GM10248 (cell line): ENCODE measurements around the gene MKI67.

Experiments
- CTCF ChIA-PET: fragments of 300-600 bp; sonication (Branson Sonifier 250); formaldehyde crosslinking; extraction: SDS; loops from one replicate; lab custom pipeline; 2021; ENCODE audit warnings: antibody characterized with exemption; lab: Yijun Ruan, JAX
- POLR2A ChIA-PET: fragments of 350-650 bp; sonication (Branson Sonifier 250); formaldehyde crosslinking; extraction: SDS; loops from one replicate; lab custom pipeline; 2020; ENCODE audit warnings: antibody characterized with exemption; lab: Yijun Ruan, JAX
- DNase-seq: peaks from one replicate; pipeline ENCODE4 v3.0.0; 2012; ENCODE audit errors: extremely low spot score
- CTCF ChIP-seq: IDR thresholded peaks from 2 replicates; pipeline ENCODE4 v1.5.1; 2012; ENCODE audit warnings: mild to moderate bottlenecking, low read depth; ENCODE audit errors: extremely low read depth, missing control alignments, control extremely low read depth

MKI67 gene

GRCh38 chr10:128103229-128103714, 23.0 kb downstream of the MKI67 start:
- CTCF ChIA-PET: interaction anchor here (1.4 to 2.0 kb wide), 3 partner anchors 12 to 51 kb away, joined by 3 to 7 read pairs (median 3); no protein-coding TSS in a partner anchor
- TF ChIP-seq CTCF: no peak
- POLR2A ChIA-PET: no interaction called here
- DNase-seq: no peak

GRCh38 chr10:128102480-128103228, 23.6 kb downstream of the MKI67 start:
- no peak for TF ChIP-seq CTCF
- POLR2A ChIA-PET: no interaction called here

GRCh38 chr10:128101901-128102300, 24.3 kb downstream of the MKI67 start:
- no peak for TF ChIP-seq CTCF
- ChIA-PET CTCF (no interaction called here), POLR2A (no interaction called here)
- no peak for DNase-seq

More at GRCh38 chr10:128102480-128103228, 23.6 kb downstream of the MKI67 start:
- CTCF ChIA-PET: interaction anchor here (2.0 kb wide), 1 partner anchor 12 kb away, joined by 7 read pairs; no protein-coding TSS in a partner anchor
- DNase-seq: no peak

GRCh38 chr10:128099901-128100300, 26.3 kb downstream of the MKI67 start:
- DNase-seq: no peak
- TF ChIP-seq CTCF: no peak
- ChIA-PET POLR2A (interaction anchor here (0.5 kb wide), 1 partner anchor 29 kb away, joined by 3 read pairs; no protein-coding TSS in a partner anchor), CTCF (interaction anchor here (1.6 kb wide), 1 partner anchor 12 kb away, joined by 4 read pairs; no protein-coding TSS in a partner anchor)

- CTCF ChIA-PET: interaction anchor here (1.5 to 1.8 kb wide), 2 partner anchors 28 to 52 kb away, joined by 3 to 4 read pairs; no protein-coding TSS in a partner anchor
- TF ChIP-seq CTCF: no peak
- no peak for DNase-seq
These were observed 27.6 kb downstream of the MKI67 start for GRCh38 chr10:128098631-128099030.

GRCh38 chr10:128097783-128098182, 28.4 kb downstream of the MKI67 start:
- ChIA-PET CTCF (interaction anchor here (1.1 to 1.8 kb wide), 3 partner anchors 20 to 53 kb away, joined by 3 to 4 read pairs (median 3); no protein-coding TSS in a partner anchor), POLR2A (no interaction called here)
- no peak for TF ChIP-seq CTCF
- DNase-seq: no peak

More at GRCh38 chr10:128098631-128099030, 27.6 kb downstream of the MKI67 start:
- POLR2A ChIA-PET: no interaction called here
